Activated CD4-positive, alpha-beta T cell treated with anti-CD3 and anti-CD28 coated beads for 1 hour (primary cell): ENCODE data around the gene PPP3R1.

Experiments
- DNase-seq: peaks from one replicate; pipeline ENCODE4 v3.0.0-alpha.2; 2020

PPP3R1 gene

DNA sequence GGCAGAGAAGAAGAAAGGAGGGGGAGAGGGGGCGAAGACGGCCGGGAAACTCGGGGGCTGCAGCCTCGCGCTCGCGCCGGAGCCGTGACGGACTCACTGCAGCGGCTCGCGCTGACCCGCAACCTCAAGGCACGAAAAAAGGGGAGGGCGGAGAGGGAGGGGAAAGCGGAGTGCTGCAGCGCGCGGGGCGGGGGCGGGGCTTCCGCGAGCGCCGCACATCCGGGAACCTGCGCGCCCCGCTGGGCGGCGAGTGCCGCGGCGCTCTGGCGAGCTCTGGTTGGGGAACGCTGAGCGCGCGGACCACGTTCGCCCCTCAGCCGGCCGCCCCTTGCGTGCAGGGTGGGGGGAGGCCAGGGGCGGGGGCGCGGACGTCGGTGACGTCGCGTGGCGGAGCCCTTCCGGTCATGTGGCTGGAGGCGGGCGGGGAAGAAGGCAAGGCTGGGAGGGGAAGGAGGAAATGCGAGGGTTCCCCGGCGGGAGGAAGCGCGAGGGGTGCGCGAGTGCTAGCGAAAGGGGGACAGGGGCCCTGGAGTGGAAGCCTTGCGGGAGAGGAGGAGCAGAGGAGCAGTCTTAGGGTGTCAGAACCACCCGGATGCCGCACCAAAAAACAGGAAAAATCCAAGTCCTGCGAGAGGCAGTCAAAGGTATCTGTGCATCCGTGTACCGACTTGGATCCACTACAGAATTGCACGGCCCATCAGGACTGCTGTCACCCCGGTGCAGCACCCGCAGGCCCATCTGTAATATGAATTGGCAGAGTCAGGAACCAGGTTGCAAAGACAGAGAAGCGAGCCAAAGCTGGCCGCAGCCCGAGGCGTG lies at the start of gene PPP3R1:
PPP3R1 (minus strand) TSS at position 133 of the 819 bp plus-strand sequence. CDS start 405 bp downstream, outside the sequence.
- DNase-seq = peak; percentile 89

- no peak for DNase-seq
Measured at GRCh38 chr2:68295516-68295915, 43.2 kb upstream of the PPP3R1 start.

GRCh38 chr2:68294913-68295312 lies 42.6 kb upstream of the PPP3R1 start:
- no peak for DNase-seq

DNA sequence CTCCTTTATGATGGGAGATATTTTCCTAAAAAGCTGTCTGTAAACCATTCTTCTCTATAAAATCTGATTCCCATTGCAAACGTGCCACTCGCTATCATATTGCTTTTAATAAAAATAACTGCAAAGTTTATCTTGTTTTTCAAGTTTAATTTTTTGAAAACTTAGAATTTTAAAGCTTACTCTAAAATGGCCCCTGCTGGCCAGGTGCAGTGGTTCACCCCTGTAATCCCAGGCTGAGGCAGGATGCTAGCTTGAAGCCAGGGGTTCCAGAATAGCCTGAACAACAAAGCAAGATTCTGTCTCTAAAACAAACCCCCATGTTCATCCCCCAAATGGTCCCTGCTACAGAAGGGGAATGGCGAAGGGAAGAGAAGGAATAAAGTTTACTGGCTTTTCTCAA lies 41.9 kb upstream of the PPP3R1 start:
- DNase-seq = no peak

DNA sequence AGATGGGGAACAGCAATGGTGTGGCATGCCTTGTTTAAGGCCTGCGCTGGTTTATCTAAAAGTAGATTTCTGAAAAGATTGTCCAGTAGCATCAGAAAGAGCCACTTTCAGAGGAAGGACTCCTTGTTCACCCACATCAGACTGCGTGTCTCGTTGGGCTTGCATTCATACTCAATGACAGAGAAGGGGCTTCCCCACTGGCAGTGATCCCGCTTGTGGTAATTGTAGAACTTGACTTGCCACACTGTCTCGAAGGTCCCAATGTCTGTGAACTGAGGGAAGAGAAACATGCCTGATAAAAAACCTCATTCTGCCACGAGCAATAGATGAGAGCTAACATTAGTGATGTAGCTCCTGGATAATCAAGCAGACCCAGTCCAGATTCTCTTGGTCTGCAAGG lies 41.4 kb upstream of the PPP3R1 start:
- no peak for DNase-seq

DNA sequence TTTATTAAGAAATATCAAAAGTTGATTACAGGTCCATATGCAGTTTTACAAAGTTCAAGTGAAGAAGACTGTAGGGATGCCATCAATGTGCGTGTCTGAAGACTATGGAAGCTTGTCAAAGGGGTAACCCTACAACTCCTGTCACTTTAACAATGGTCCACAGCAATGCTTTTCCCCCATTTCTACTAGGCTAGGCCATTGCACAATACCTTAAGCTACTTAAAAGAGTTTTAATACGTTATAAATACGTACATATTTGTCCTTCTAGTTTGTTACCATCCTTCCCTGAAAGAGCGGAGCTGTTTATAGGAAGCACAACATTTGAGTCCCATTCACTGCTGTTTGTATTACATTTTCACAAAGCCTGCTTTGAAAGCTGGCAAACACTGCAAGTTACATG lies 40.7 kb upstream of the PPP3R1 start:
- DNase-seq = no peak

DNA sequence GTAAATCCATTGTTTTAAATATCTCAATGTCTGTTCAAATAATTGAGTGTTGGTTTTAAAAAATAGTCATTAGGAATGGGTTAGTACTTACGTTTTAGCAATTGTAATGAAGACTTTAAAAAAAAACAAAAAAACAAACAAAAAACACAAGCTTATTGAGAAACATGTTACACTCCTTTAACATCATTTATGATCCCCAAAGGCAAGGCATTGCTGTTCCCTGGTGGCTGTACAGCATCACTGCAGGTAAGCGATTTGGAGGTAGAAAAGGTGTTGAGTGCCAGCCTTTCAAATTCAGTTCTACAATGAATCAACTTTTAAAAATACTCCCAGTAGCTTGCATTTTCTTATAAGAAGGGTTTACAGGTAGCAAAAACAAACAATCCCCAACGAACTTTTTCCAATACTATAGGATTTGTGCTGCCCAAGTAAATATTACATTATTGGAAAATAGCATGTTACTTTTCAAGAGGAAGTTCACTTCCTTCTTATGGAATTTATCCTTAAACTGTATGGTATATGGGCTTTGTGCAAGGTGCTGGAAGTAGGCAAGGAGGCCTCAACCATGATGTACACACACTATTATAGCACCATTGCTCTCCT lies 39.9 kb upstream of the PPP3R1 start:
- no peak for DNase-seq

GRCh38 chr2:68291314-68291713 lies 39.0 kb upstream of the PPP3R1 start:
- DNase-seq = no peak

GRCh38 chr2:68290901-68291300 lies 38.6 kb upstream of the PPP3R1 start:
- DNase-seq = no peak

DNA sequence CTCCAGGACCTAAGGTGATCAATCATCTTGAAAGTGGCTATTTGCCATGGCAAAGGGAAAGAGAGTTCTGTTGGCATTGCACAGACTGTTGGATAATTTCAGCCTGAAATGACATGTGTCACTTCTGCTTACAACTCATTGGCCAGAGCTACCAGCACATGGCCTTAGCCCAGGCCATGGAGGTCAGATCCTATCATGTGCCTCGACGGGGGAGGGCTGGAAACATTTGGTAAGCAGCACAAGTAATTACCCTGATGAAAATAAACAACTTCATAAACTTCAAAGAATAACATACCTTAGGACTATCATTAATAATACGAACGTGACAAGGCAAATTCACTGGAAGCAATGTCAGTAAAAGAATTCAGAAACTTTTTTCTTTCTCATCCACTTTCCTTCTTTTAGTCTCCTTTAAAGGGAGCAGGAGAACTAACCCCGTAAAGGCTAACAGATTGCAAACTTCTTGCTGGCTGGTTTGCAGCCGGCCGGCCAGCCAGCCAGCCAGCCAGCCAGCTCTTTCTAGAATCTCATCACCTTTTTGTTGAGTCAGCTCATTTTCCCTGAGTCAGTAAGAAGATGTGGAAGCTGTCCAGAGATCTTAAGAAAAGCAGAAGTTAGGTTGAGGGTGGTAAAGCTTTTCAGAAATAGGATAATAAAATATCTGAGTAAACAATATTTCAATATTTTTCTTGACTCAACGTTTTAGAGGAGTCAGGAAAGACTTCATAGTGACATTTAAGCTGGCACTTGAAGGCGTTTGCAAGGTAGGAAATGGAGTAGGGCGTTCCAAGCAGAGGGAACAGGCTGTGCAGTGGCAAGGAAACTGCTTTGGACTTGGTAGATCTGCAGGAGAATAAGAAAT lies 35.5 kb upstream of the PPP3R1 start:
- DNase-seq = no peak

GRCh38 chr2:68284896-68285295 lies 32.6 kb upstream of the PPP3R1 start:
- DNase-seq = no peak

GRCh38 chr2:68283419-68283812 lies 31.1 kb upstream of the PPP3R1 start:
- no peak for DNase-seq

DNA sequence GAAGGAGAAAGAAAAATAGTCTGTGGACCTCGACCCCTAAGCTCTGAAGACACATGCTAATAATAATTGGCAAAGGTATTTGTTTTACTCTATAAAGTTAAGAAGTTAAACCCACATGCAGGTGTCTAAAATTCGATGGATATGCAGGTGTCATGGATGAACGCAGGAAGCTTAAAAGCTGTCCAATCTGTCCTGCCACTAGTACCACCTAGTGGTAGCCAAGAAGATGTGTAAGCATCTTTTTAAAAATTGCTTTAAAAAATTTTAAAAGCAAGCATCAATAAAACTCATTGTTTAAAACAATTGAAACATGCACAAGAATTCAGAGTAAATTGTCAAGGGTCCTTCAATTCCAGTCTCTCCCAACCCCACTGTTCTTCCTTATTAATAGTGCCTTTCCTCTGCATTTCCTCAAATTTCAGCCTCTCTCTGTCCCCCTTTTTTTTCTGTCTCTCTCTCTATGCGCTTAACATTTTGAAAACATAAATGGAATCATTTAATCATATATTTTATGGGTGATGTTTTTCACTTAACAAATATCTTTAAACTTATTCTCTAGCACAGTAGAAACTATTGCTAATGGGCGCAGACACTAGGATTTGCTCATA lies 30.6 kb upstream of the PPP3R1 start:
- no peak for DNase-seq

GRCh38 chr2:68280796-68281195 lies 28.5 kb upstream of the PPP3R1 start:
- DNase-seq = no peak

DNA sequence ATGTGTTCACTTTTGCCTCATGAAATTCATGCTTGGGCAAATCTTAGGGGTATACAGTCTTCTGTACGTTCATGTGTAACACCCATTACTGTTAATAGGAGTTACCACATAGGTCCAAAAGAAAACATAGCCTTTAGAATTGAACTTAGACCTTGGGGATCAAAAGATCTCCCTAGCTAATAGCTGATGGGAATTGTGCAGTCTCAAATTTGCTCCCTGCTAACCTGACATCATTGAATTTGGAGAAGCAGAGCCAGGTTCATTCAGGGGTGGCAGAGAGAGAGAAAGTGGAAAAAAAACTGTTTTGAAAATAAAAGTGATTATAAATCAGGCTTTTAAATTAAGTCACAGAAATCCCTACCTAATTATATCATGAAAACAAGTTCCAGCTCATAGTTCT lies 28.0 kb upstream of the PPP3R1 start:
- DNase-seq = no peak

DNA sequence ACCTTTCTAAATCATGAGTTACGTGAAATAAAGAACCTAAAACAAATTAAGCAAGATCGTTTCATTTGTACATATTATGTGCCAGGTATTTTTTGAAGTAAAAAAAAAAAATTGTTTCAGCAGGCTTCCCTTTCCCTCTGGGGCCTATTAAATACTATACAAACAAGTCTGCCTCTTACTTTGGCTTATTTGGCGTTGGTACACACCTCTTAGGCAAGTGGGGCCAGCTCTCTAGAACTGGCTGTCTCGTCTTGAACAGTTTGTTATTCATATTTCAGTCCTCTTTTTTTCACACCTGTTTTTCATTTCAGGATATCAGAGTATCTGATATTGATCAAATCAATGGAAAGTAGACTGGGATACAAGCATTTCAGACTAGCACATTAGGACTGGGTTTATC lies 27.4 kb upstream of the PPP3R1 start:
- no peak for DNase-seq

- DNase-seq = no peak
Measured at GRCh38 chr2:68278169-68278568, 25.8 kb upstream of the PPP3R1 start.

- no peak for DNase-seq
Measured at GRCh38 chr2:68274022-68274421, 21.7 kb upstream of the PPP3R1 start.

GRCh38 chr2:68272246-68272994 lies 20.1 kb upstream of the PPP3R1 start:
- no peak for DNase-seq

- DNase-seq = no peak
Measured at GRCh38 chr2:68266655-68267054, 14.3 kb upstream of the PPP3R1 start.

- DNase-seq = no peak
Measured at GRCh38 chr2:68263632-68264031, 11.3 kb upstream of the PPP3R1 start.

DNA sequence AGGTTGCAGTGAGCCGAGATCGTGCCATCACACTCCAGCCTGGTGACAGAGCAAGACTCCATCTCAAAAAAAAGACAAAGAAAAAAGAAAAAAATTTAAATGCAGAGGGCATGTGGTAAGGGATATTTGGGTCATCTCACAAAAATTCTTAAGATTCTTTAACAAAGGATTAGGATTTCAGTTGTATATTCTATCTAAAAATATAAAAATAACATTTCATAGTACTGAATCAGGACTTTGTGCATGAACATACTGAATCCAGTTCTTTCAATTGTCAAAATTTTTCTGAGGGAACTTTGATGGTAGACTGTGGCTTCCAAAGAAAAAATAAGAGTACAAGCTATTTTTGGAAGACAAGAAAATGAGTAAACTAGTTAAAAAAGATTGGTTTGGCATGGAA lies 6.5 kb upstream of the PPP3R1 start:
- no peak for DNase-seq

- DNase-seq = no peak
Measured at GRCh38 chr2:68256093-68256450, 3.7 kb upstream of the PPP3R1 start.
